ENCODE measurements around the gene TIMM22. TPM values are rescaled to one million over a fixed set of nuclear protein-coding genes. Genes with fewer than 3 reads are reported as not detected.

The TIMM22 gene
- total and polyA plus RNA-seq, 7 donors: 8.0 to 27.2 (median 14.9) TPM

- Histone ChIP-seq H3K27me3 (ENCODE audit: insufficient read depth in 3 of 3, low read length in 2 of 3) (peaks cover 0 to 1% (median 0%) of the 10 kb centered on the region in 3 donors), H3K27ac (no peak overlapping the region), H3K4me1 (peaks cover 21% of the 10 kb centered on the region), H3K9me3 (no peaks in the 10 kb centered on the region), H3K4me3 (no peak overlapping the region), H3K36me3 (ENCODE audit: insufficient read depth in 1 of 2, low read depth in 1 of 2) (peaks cover 0 to 36% of the 10 kb centered on the region in 2 donors)
- no peak for ATAC-seq
- TF ChIP-seq CTCF (IDR thresholded peaks at IDR 0.05): no peak
- intact Hi-C loops (cut with DNase I): loop anchor here (5.0 to 10.0 kb wide), 2 partner anchors 33 to 45 kb away; no protein-coding TSS in a partner anchor
- no peak for DNase-seq
- 73 to 79% (median 75%) methylated on average over 19 of the region's 19 CpGs for WGBS, 3 donors
Observed at GRCh38 chr17:1009229-1010085, 12.5 kb downstream of the TIMM22 start.

GRCh38 chr17:1010086-1010450 lies 13.1 kb downstream of the TIMM22 start:
- H3K27ac ChIP-seq: no peak overlapping the region
- intact Hi-C loops (cut with DNase I): no loop called here
- 79 to 84% (median 81%) methylated on average over 10 of the region's 10 CpGs for WGBS, 3 donors
- no peak for TF ChIP-seq CTCF (IDR thresholded peaks at IDR 0.05)
- peaks cover 0 to 1% (median 0%) of the 10 kb centered on the region in 3 donors for H3K27me3 ChIP-seq (ENCODE audit: insufficient read depth in 3 of 3, low read length in 2 of 3)
- H3K4me3 ChIP-seq: no peak overlapping the region
- H3K36me3 ChIP-seq (ENCODE audit: insufficient read depth in 1 of 2, low read depth in 1 of 2): peaks cover 0 to 33% of the 10 kb centered on the region in 2 donors
- H3K9me3 ChIP-seq: no peaks in the 10 kb centered on the region
- ATAC-seq (no peak), DNase-seq (no peak)
- H3K4me1 ChIP-seq: peaks cover 15% of the 10 kb centered on the region

- H3K27ac ChIP-seq: no peak overlapping the region
- H3K9me3 ChIP-seq: no peaks in the 10 kb centered on the region
- DNase-seq (peak in 1 of 2 donors; percentile 49), ATAC-seq (no peak)
- WGBS, 3 donors: 86 to 94% (median 87%) methylated on average over 14 of the region's 14 CpGs
- peaks cover 0 to 33% of the 10 kb centered on the region in 2 donors for H3K36me3 ChIP-seq (ENCODE audit: insufficient read depth in 1 of 2, low read depth in 1 of 2)
- H3K4me3 ChIP-seq: no peak overlapping the region
- intact Hi-C loops (cut with DNase I): no loop called here
- H3K27me3 ChIP-seq (ENCODE audit: insufficient read depth in 3 of 3, low read length in 2 of 3): peaks cover 0 to 1% (median 0%) of the 10 kb centered on the region in 3 donors
- TF ChIP-seq CTCF (IDR thresholded peaks at IDR 0.05): no peak
- peaks cover 9% of the 10 kb centered on the region for H3K4me1 ChIP-seq
Observed at GRCh38 chr17:1010586-1010985, 13.7 kb downstream of the TIMM22 start.

GRCh38 chr17:1011138-1011537 lies 14.2 kb downstream of the TIMM22 start:
- no peak overlapping the region for H3K27ac ChIP-seq
- 80 to 87% (median 83%) methylated on average over 10 of the region's 10 CpGs for WGBS, 3 donors
- H3K36me3 ChIP-seq (ENCODE audit: insufficient read depth in 1 of 2, low read depth in 1 of 2): peaks cover 0 to 33% of the 10 kb centered on the region in 2 donors
- ATAC-seq (no peak), DNase-seq (peak in 1 of 2 donors; percentile 28)
- peaks cover 0 to 1% (median 0%) of the 10 kb centered on the region in 3 donors for H3K27me3 ChIP-seq (ENCODE audit: insufficient read depth in 3 of 3, low read length in 2 of 3)
- intact Hi-C loops (cut with DNase I): no loop called here
- TF ChIP-seq CTCF (IDR thresholded peaks at IDR 0.05): no peak
- H3K9me3 ChIP-seq: no peaks in the 10 kb centered on the region
- no peak overlapping the region for H3K4me3 ChIP-seq
- H3K4me1 ChIP-seq: peaks cover 4% of the 10 kb centered on the region
